ENCODE measurements around the gene PDGFB. TPM values are rescaled to one million over a fixed set of nuclear protein-coding genes. Genes with fewer than 3 reads are reported as not detected.
A peak's percentile ranks its signal among the peaks of the same experiment; 100 is the strongest.

Gene PDGFB
- total and polyA plus RNA-seq, 9 of the 15 experiments (the other 6 are each of a cell fraction or from before 2014, with no cell fraction given): 0.07 to 4.0 (median 0.48) TPM; not detected in 1

DNA sequence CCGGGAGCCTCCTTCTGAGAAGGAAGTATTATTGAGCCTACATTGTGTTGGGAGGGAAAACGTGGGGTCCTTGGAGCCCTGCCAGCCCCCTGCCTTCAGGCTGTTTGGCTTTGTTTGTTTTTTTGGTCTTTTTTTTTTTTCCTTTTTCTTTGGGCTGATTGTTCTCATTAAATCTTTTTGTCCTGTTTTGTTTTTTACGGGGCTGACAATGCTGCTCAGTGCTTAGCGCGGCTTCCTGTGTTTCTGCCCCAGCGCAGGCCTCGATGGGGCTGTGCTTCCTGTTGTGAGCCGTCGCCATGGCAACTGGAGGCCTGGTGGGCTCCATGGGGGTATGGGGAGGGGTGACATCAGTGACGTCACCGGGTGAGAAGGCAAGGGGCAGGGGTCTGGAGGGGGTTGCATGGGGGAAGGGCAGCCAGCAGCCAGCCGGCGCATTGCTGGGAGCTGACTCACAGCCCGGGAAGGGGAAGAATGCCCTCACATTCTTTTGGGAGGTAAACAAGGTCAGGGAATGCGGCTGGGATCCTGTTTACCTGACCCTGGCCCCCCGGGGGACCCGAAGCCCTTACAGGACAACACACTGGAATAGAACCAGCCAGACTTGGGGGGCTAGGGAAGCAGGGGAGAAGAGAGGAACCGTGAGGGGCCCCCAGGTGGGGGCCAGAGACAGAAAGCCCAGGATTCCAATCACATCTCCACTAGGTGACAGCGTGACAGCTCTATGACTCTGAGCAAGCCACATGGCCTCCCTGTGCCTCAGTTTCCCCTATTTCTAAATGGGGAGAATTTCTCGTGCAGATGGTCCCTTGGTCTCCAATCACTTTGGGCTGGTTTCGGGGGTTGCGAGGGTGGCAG lies 70.1 kb downstream of the PDGFB start:
- CTCF ChIA-PET (ENCODE audit: low intra/inter-chr PET ratio): no interaction called here
- Histone ChIP-seq H3K9ac (ENCODE audit: insufficient read depth in 1 of 2, low read depth in 2 of 2, low read length in 2 of 2) (no peak overlapping the region), H3K9me3 (replicated peaks; ENCODE audit: control insufficient read depth, insufficient read depth, low read depth, low read length) (no peaks in the 10 kb centered on the region), H3K36me3 (ENCODE audit: control insufficient read depth, insufficient read depth, low read length) (no peaks in the 10 kb centered on the region), H3K79me2 (ENCODE audit: control insufficient read depth, insufficient read depth, low read length) (no peaks in the 10 kb centered on the region), H3K27ac (ENCODE audit: extremely low read depth, low read depth, low read length) (no peak overlapping the region), H3K4me1 (replicated peaks in 1 of 2; ENCODE audit: control insufficient read depth in 2 of 2, insufficient read depth in 2 of 2, low read length in 2 of 2) (peaks cover 16 to 36% of the 10 kb centered on the region in 2 experiments; a peak in 4 of 5 replicates), H4K20me1 (replicated peaks; ENCODE audit: control insufficient read depth, insufficient read depth, low read length) (no peaks in the 10 kb centered on the region), H2AFZ (ENCODE audit: low read depth, low read length) (peak overlapping the region; percentile 59; the same call in 1 of the 2 replicates), H3K4me3 (no peak overlapping the region), H3K27me3 (ENCODE audit: control insufficient read depth in 2 of 2, insufficient read depth in 2 of 2, low read length in 2 of 2) (no peaks in the 10 kb centered on the region), H3K4me2 (ENCODE audit: insufficient read depth, low read length) (no peak overlapping the region), H3K9me1 (ENCODE audit: control insufficient read depth, insufficient read depth, low read length) (no peaks in the 10 kb centered on the region)
- DNase-seq (ENCODE audit: extremely low read depth in 1 of 4, low spot score in 3 of 4): peak in 2 of 4 experiments; percentile 18 to 21
- POLR2A ChIA-PET: interaction anchor here (0.6 to 4.1 kb wide), 4 partner anchors 138 to 180 kb away, joined by 3 to 24 read pairs (median 3); partner anchors contain the start of gene RPL3
- no TSS peak for BruUV-seq (replicated peaks)
- no peak for FAIRE-seq
- WGBS (ENCODE audit: insufficient coverage, low coverage, missing lambda C conversion rate): 46% methylated on average over 11 of the region's 22 CpGs
- no peak for ATAC-seq
- in situ Hi-C loops (cut with MboI) (loop anchor here (5.0 to 10.0 kb wide), 2 partner anchors 133 to 330 kb away; partner anchors contain the start of gene MIEF1), intact Hi-C loops (cut with micrococcal nuclease) (loop anchor here (10.0 kb wide), 1 partner anchor 350 kb away; the partner anchor contains the start of gene ATF4)
- TF ChIP-seq TAF15 (IDR thresholded peaks at IDR 0.05; ENCODE audit: low read depth, low read length): no peak
- no peak for TF ChIP-seq HNRNPL (IDR thresholded peaks at IDR 0.05; ENCODE audit: low read depth, low read length)
- TF ChIP-seq CREM (IDR thresholded peaks at IDR 0.05; ENCODE audit: low read depth): 0 out of 2 replicates have a peak, but pooled peaks have one; percentile 27
- no peak for TF ChIP-seq ZNF830 (CRISPR knock-in tag; IDR thresholded peaks at IDR 0.05)
- no peak for TF ChIP-seq SIX5 (IDR thresholded peaks at IDR 0.05; ENCODE audit: borderline replicate concordance in 1 of 2, insufficient read depth in 1 of 2, low read depth in 1 of 2, low read length in 2 of 2)
- no peak for TF ChIP-seq SNIP1 (IDR thresholded peaks at IDR 0.05; ENCODE audit: low read depth)
- TF ChIP-seq, protein P1, sequence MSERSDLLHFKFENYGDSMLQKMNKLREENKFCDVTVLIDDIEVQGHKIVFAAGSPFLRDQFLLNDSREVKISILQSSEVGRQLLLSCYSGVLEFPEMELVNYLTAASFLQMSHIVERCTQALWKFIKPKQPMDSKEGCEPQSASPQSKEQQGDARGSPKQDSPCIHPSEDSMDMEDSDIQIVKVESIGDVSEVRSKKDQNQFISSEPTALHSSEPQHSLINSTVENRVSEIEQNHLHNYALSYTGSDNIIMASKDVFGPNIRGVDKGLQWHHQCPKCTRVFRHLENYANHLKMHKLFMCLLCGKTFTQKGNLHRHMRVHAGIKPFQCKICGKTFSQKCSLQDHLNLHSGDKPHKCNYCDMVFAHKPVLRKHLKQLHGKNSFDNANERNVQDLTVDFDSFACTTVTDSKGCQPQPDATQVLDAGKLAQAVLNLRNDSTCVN (CRISPR knock-in tag; IDR thresholded peaks at IDR 0.05): no peak
- no peak for TF ChIP-seq CSDE1 (IDR thresholded peaks at IDR 0.05)
- no peak for TF ChIP-seq ETV5 (CRISPR knock-in tag; IDR thresholded peaks at IDR 0.05; ENCODE audit: low read depth)
- TF ChIP-seq ILF3 (IDR thresholded peaks at IDR 0.05; ENCODE audit: borderline replicate concordance): no peak
- no peak for TF ChIP-seq ZNF140 (CRISPR knock-in tag; IDR thresholded peaks at IDR 0.05)
- no peak for TF ChIP-seq RCOR1 (IDR thresholded peaks at IDR 0.05; ENCODE audit: borderline replicate concordance in 1 of 2, low read depth in 2 of 2, low read length in 2 of 2)
- peak in 1 of 2 experiments; percentile 46; a peak in 1 of 4 replicates for TF ChIP-seq FOXK2 (conservative IDR thresholded peaks at IDR 0.05 in 1 of 2, IDR thresholded peaks at IDR 0.05 in 1 of 2; ENCODE audit: low read depth in 2 of 2)
- no peak for TF ChIP-seq RHOXF2B (CRISPR knock-in tag; conservative IDR thresholded peaks at IDR 0.05)
- 0 out of 2 replicates have a peak, but pooled peaks have one; percentile 15 for TF ChIP-seq ATF7 (IDR thresholded peaks at IDR 0.05)
- TF ChIP-seq, protein P2, sequence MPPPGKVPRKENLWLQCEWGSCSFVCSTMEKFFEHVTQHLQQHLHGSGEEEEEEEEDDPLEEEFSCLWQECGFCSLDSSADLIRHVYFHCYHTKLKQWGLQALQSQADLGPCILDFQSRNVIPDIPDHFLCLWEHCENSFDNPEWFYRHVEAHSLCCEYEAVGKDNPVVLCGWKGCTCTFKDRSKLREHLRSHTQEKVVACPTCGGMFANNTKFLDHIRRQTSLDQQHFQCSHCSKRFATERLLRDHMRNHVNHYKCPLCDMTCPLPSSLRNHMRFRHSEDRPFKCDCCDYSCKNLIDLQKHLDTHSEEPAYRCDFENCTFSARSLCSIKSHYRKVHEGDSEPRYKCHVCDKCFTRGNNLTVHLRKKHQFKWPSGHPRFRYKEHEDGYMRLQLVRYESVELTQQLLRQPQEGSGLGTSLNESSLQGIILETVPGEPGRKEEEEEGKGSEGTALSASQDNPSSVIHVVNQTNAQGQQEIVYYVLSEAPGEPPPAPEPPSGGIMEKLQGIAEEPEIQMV (tag; conservative IDR thresholded peaks at IDR 0.05; ENCODE audit: low read depth): no peak
- TF ChIP-seq ARID1B (IDR thresholded peaks at IDR 0.05): peak; percentile 39; the same call in 1 of the 2 replicates
- TF ChIP-seq, protein P3, sequence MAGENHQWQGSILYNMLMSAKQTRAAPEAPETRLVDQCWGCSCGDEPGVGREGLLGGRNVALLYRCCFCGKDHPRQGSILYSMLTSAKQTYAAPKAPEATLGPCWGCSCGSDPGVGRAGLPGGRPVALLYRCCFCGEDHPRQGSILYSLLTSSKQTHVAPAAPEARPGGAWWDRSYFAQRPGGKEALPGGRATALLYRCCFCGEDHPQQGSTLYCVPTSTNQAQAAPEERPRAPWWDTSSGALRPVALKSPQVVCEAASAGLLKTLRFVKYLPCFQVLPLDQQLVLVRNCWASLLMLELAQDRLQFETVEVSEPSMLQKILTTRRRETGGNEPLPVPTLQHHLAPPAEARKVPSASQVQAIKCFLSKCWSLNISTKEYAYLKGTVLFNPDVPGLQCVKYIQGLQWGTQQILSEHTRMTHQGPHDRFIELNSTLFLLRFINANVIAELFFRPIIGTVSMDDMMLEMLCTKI (IDR thresholded peaks at IDR 0.05; ENCODE audit: partially characterized antibody): no peak

Measured in K562 (cell line).